Peyer's patch (tissue), 4 donors: Measurements from ENCODE around the gene PDLIM5.

ENCODE experiments used
- CTCF ChIP-seq, 6 experiments: fragments of 450-650 bp in 4 of 6; fragments of 200-600 bp in 2 of 6; sonication (generic) in 1 of 6; IDR thresholded peaks; one replicate each; pipeline ENCODE4 v1.5.1; 2017 to 2019; ENCODE audit warnings: antibody characterized with exemption in 6 of 6, mild to moderate bottlenecking in 3 of 6, moderate library complexity in 1 of 6
- POLR2A ChIP-seq, 2 donors: fragments of 450-650 bp; IDR thresholded peaks; one replicate each; pipeline ENCODE4 v1.5.1; 2017; ENCODE audit warnings: antibody characterized with exemption in 2 of 2, mild to moderate bottlenecking in 2 of 2, moderate library complexity in 2 of 2

- TF ChIP-seq CTCF (IDR thresholded peaks at IDR 0.05), result no peak
- TF ChIP-seq POLR2A (IDR thresholded peaks at IDR 0.05), result no peak
Observed at GRCh38 chr4:94639298-94639697, 187.6 kb downstream of the PDLIM5 start.
